Vagina (tissue), 2 donors: ENCODE data around the gene AQP10. TPM values are rescaled to one million over a fixed set of nuclear protein-coding genes. Genes with fewer than 3 reads are reported as not detected.
"Not testable (repeated sequence)": the region's sequence is repeated elsewhere in the genome, so short reads cannot be mapped to it uniquely, and the experiment has no call there.

Source experiments
- DNase-seq, 2 donors: peaks; one replicate each; pipeline ENCODE4 v3.0.0-alpha.2; 2017; ENCODE audit errors: extremely low spot score in 2 of 2
- H3K27ac ChIP-seq: fragments of 200-600 bp; sonication (generic); one replicate; pipeline ENCODE4 v1.5.1; 2019
- H3K27me3 ChIP-seq: fragments of 200-600 bp; sonication (generic); one replicate; pipeline ENCODE4 v1.5.1; 2019
- H3K36me3 ChIP-seq, 2 donors: fragments of 200-600 bp; sonication (generic); one replicate each; pipeline ENCODE4 v1.5.1; 2017 to 2019
- H3K4me1 ChIP-seq: fragments of 200-600 bp; sonication (generic); one replicate; pipeline ENCODE4 v1.5.1; 2019
- H3K4me3 ChIP-seq, 2 donors: fragments of 200-600 bp; sonication (generic); 1 replicate in 1 of 2; 2 replicates in 1 of 2; pipeline ENCODE4 v1.5.1; 2016 to 2019
- H3K9me3 ChIP-seq: fragments of 200-600 bp; sonication (generic); one replicate; pipeline ENCODE4 v1.5.1; 2019
- POLR2A ChIP-seq, 2 donors: fragments of 450-650 bp; IDR thresholded peaks; one replicate each; pipeline ENCODE4 v1.6.1; 2017; ENCODE audit warnings: antibody characterized with exemption in 2 of 2, mild to moderate bottlenecking in 2 of 2, moderate library complexity in 2 of 2
- POLR2AphosphoS5 ChIP-seq, 2 donors: sonication (generic); formaldehyde crosslinking; IDR thresholded peaks; one replicate each; pipeline ENCODE4 v1.9.0; 2017; ENCODE audit warnings: antibody characterized with exemption in 2 of 2, mild to moderate bottlenecking in 2 of 2, low read depth in 1 of 2; ENCODE audit not compliant: insufficient read depth in 1 of 2
- intact Hi-C: fragments of 100-400 bp; cut with DNase I; formaldehyde crosslinking; loops from one replicate; pipeline ENCODE4 v1.15.1; 2023
- small RNA-seq: library from RNA; depleted of rRNA; stranded (forward); fragments of <200 nt; gene quantifications from one replicate; pipeline ENCODE3, GENCODE V24; 2016
- total RNA-seq: library from RNA; depleted of rRNA; stranded (reverse); fragments of >200 nt; gene quantifications from one replicate; pipeline ENCODE4 v1.2.3, GENCODE V29; 2016
- TF ChIP-seq, protein P1 (sequence below), 3 experiments: fragments of 450-650 bp in 2 of 3; fragments of 200-600 bp in 1 of 3; sonication (generic) in 1 of 3; IDR thresholded peaks; one replicate each; pipeline ENCODE4 v1.5.1; 2017 to 2019; ENCODE audit warnings: antibody characterized with exemption in 3 of 3, mild to moderate bottlenecking in 2 of 3, moderate library complexity in 2 of 3

AQP10 gene
- total RNA-seq, 1 donor from 2014 or later: not detected

DNA sequence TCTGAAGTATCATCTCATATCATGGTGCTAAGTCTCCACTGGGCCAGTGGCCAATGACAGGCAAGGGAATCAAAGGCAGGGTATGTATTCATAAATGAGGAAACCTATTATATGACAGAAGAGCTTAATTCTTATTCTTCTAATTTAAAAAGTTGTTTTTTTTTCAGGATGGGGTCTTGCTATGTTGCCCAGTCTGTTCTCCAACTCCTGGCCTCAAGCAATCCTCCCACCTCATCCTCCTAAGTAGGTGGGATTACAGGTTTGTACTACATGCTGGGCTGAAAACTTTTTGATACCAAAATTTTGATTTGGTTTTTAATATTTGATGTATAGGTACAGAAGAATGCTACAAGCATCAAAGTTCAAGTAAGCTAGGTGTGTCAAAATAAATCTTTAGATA, 39.4 kb downstream of the AQP10 start:
- no peak for TF ChIP-seq POLR2A (IDR thresholded peaks at IDR 0.05)
- TF ChIP-seq POLR2AphosphoS5 (IDR thresholded peaks at IDR 0.05; ENCODE audit: insufficient read depth in 1 of 2, low read depth in 1 of 2): no peak
- TF ChIP-seq, protein P1, sequence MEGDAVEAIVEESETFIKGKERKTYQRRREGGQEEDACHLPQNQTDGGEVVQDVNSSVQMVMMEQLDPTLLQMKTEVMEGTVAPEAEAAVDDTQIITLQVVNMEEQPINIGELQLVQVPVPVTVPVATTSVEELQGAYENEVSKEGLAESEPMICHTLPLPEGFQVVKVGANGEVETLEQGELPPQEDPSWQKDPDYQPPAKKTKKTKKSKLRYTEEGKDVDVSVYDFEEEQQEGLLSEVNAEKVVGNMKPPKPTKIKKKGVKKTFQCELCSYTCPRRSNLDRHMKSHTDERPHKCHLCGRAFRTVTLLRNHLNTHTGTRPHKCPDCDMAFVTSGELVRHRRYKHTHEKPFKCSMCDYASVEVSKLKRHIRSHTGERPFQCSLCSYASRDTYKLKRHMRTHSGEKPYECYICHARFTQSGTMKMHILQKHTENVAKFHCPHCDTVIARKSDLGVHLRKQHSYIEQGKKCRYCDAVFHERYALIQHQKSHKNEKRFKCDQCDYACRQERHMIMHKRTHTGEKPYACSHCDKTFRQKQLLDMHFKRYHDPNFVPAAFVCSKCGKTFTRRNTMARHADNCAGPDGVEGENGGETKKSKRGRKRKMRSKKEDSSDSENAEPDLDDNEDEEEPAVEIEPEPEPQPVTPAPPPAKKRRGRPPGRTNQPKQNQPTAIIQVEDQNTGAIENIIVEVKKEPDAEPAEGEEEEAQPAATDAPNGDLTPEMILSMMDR (IDR thresholded peaks at IDR 0.05): no peak
- Histone ChIP-seq H3K4me1 (no peaks in the 10 kb centered on the region), H3K4me3 (no peak overlapping the region), H3K36me3 (no peaks in the 10 kb centered on the region), H3K27me3 (no peaks in the 10 kb centered on the region), H3K27ac (no peak overlapping the region), H3K9me3 (no peaks in the 10 kb centered on the region)
- intact Hi-C loops: no loop called here
- DNase-seq: no peak

DNA sequence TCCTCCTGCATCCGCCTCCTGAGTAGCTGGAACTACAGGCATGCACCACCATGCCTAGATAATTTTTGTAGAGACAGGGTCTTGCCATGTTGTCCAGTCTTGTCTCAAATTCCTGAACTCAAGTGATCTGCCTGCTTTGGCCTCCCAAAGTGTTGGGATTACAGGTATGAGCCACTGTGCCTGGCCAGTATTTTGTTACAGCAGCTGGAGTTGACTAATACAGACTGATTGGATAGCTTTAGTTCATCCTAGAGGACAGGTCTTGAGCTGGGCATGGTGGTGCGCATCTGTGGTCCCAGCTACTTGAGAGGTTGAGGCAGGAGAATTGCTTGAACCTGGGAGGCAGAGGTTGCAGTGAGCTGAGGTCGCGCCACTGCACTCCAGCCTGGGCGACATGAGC, 40.0 kb downstream of the AQP10 start:
- DNase-seq, H3K27me3 ChIP-seq, H3K4me3 ChIP-seq, H3K9me3 ChIP-seq, H3K4me1 ChIP-seq, intact Hi-C loops, H3K36me3 ChIP-seq, H3K27ac ChIP-seq: not testable (repeated sequence)

DNA sequence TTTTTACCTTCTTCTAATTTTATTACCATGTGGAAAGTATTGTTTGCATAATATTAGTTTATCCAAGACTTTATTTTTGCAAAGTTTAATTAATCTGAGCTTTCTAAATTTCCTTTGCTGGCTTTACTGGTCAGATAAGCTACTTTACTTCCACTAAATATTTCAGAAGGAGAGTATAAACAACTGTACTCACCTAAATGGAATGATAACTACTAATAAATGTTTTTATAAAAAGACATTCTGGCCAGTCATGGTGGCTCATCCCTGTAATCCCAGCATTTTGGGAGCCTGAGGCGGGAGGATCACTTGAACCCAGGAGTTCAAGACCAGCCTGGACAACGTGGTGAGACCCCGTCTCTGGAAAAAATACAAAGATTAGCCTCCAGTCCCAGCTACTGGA, 40.5 kb downstream of the AQP10 start:
- intact Hi-C loops: no loop called here
- Histone ChIP-seq H3K36me3 (no peaks in the 10 kb centered on the region), H3K4me1 (no peaks in the 10 kb centered on the region), H3K9me3 (no peaks in the 10 kb centered on the region), H3K4me3 (no peak overlapping the region), H3K27me3 (no peaks in the 10 kb centered on the region), H3K27ac (no peak overlapping the region)
- no peak for TF ChIP-seq POLR2A (IDR thresholded peaks at IDR 0.05)
- TF ChIP-seq POLR2AphosphoS5 (IDR thresholded peaks at IDR 0.05; ENCODE audit: insufficient read depth in 1 of 2, low read depth in 1 of 2): no peak
- no peak for DNase-seq

DNA sequence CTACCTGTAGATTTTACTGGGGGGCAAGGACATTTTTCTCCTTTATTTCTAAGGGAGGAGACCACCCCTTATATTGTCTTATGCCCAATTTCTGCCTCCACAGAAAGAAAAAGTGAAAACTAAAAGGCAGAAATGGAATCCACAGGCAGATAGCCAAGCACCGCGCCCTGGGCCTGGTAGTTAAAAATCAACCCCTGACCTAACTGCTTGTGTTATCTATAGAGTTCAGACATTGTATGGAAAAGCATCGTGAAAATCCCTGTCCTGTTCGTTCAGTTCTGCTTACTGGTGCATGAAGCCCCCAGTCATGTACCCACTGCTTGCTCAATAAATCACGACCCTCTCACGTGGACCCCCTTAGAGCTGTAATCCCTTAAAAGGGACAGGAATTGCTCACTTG, 50.5 kb downstream of the AQP10 start:
- no peak for TF ChIP-seq POLR2A (IDR thresholded peaks at IDR 0.05)
- TF ChIP-seq POLR2AphosphoS5 (IDR thresholded peaks at IDR 0.05; ENCODE audit: insufficient read depth in 1 of 2, low read depth in 1 of 2): no peak
- TF ChIP-seq, protein P1 (IDR thresholded peaks at IDR 0.05): no peak
- DNase-seq: no peak
- intact Hi-C loops: no loop called here
- Histone ChIP-seq H3K9me3 (no peaks in the 10 kb centered on the region), H3K36me3 (no peaks in the 10 kb centered on the region), H3K4me1 (no peaks in the 10 kb centered on the region), H3K27ac (no peak overlapping the region), H3K27me3 (no peaks in the 10 kb centered on the region), H3K4me3 (no peak overlapping the region)

DNA sequence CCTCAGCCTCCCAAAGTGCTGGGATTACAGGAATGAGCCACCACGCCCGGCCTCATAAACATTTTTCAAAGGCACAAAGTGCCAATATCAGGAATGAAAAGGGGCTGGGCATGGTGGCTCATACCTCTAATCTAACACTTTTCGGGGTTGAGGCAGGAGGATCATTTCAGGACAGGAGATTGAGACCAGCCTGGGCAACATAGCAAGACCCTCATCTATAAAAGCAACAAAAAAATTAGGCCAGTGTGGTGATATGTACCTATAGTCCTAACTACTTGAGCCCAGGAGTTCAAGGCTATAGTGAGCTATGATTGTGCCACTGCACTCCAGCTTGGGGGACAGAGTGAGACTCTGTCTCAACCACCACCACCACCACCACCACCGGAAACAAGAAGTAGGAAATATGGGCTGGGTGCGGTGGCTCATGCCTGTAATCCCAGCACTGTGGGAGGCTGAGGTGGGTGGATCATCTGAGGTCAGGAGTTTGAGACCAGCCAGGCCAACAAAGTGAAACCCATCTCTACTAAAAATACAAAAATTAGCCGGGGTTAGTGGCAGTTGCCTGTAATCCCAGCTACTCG, 53.0 kb downstream of the AQP10 start:
- H3K9me3 ChIP-seq, H3K4me3 ChIP-seq, H3K4me1 ChIP-seq, intact Hi-C loops, DNase-seq, H3K36me3 ChIP-seq, H3K27ac ChIP-seq, H3K27me3 ChIP-seq: not testable (repeated sequence)

Small RNA genes within 50 kb of the gene (small RNA-seq; reads per million reads assigned to genes)
- gene RF00273: not detected
- gene RNU6-121P: not detected
- gene RNU6-239P: not detected
- gene RNU7-57P: not detected

Other genes with a start within 250 kb of the AQP10 start
- gene NUP210L, start 166.0 kb upstream of the AQP10 start, total RNA-seq: not detected
- gene TPM3, start 129.0 kb upstream of the AQP10 start, total RNA-seq: 138 TPM
- gene CFAP141, start 114.8 kb upstream of the AQP10 start, total RNA-seq: not detected
- 75.9 TPM for gene UBAP2L, start 100.1 kb upstream of the AQP10 start, total RNA-seq
- 80.3 TPM for gene HAX1, start 48.5 kb upstream of the AQP10 start, total RNA-seq
- gene ATP8B2, start 4.4 kb downstream of the AQP10 start, total RNA-seq: 65.1 TPM
- gene IL6R, start 84.2 kb downstream of the AQP10 start, total RNA-seq: 50.8 TPM
- gene TDRD10, start 181.1 kb downstream of the AQP10 start, total RNA-seq: 4.9 TPM
- 23.8 TPM for gene SHE, start 181.3 kb downstream of the AQP10 start, total RNA-seq
- gene UBE2Q1, start 237.6 kb downstream of the AQP10 start, total RNA-seq: 17.9 TPM
- gene CHRNB2, start 246.7 kb downstream of the AQP10 start, total RNA-seq: 0.74 TPM